Ovary (tissue), 9 donors: ENCODE measurements around the gene ELK1. TPM values are rescaled to one million over a fixed set of nuclear protein-coding genes. Genes with fewer than 3 reads are reported as not detected.

ENCODE experiments used
- DNase-seq, 5 donors: peaks; one replicate each; pipeline ENCODE4 v3.0.0-alpha.2; 2019 to 2020
- H3K27ac ChIP-seq, 2 donors: fragments of 200-600 bp; one replicate each; pipeline versions ENCODE4 v1.5.1 to v1.8.0; 2019 to 2022
- H3K27me3 ChIP-seq: fragments of 200-600 bp; one replicate; pipeline ENCODE4 v1.8.0; 2022
- H3K36me3 ChIP-seq: fragments of 200-600 bp; sonication (generic); one replicate; pipeline ENCODE4 v1.5.1; 2019
- H3K4me1 ChIP-seq: one replicate; pipeline ENCODE4 v1.8.1; 2013; ENCODE audit warnings: mild to moderate bottlenecking, moderate library complexity; ENCODE audit not compliant: insufficient read depth
- H3K4me3 ChIP-seq: fragments of 200-600 bp; sonication (generic); one replicate; pipeline ENCODE4 v1.5.1; 2017
- H3K9me3 ChIP-seq, 2 donors: fragments of 200-600 bp in 1 of 2; sonication (generic) in 1 of 2; one replicate each; pipeline versions ENCODE4 v1.5.1 to v1.8.1; 2013 to 2019; ENCODE audit warnings: mild to moderate bottlenecking in 1 of 2, moderate library complexity in 1 of 2
- CTCF ChIP-seq, 3 donors: fragments of 450-650 bp in 2 of 3; fragments of 200-600 bp in 1 of 3; IDR thresholded peaks; one replicate each; pipeline versions ENCODE4 v1.5.1 to v1.8.0; 2016 to 2022; ENCODE audit warnings: antibody characterized with exemption in 3 of 3, mild to moderate bottlenecking in 1 of 3
- EP300 ChIP-seq: sonication (generic); formaldehyde crosslinking; IDR thresholded peaks from one replicate; pipeline ENCODE4 v1.6.1; 2017; ENCODE audit warnings: antibody characterized with exemption
- POLR2A ChIP-seq: fragments of 450-650 bp; IDR thresholded peaks from one replicate; pipeline ENCODE4 v1.6.1; 2017; ENCODE audit warnings: antibody characterized with exemption, mild to moderate bottlenecking, moderate library complexity
- WGBS, 3 donors: extraction: QIAGEN DNeasy Blood & Tissue Kit in 1 of 3; methylation state at CpG; one replicate each; pipeline versions ENCODE4 v1.1.5 to v1.1.7; 2013 to 2017; 5-methylcytosine and 5-hydroxymethylcytosine counted together
- intact Hi-C, 4 donors: fragments of 100-400 bp; cut with DNase I; formaldehyde crosslinking; loops; one replicate each; pipeline versions ENCODE4 v1.11.0 to v1.15.1; 2022 to 2023
- polyA plus RNA-seq, 2 donors: library from polyadenylated mRNA; stranded (reverse); fragments of 200-250 nt in 1 of 2; fragments of 350-450 nt in 1 of 2; fragmentation: Illumina TruSeq in 1 of 2; extraction: RNeasy Lipid Tissue Mini Kit (QIAGEN cat#74804) in 1 of 2; gene quantifications; one replicate each; pipeline ENCODE4 v1.2.3, GENCODE V29; 2013 to 2014
- total RNA-seq, 7 donors: library from RNA; depleted of rRNA in 2 of 7; stranded (reverse); fragments of >200 nt in 2 of 7; fragmentation: NEBNext Ultra II Directional in 3 of 7; extraction: Animal tissue kit (Norgen Biotek cat#: 25700) in 3 of 7; gene quantifications; one replicate each; pipeline versions ENCODE4 v1.1.0 to v1.2.4, GENCODE V29; 2016 to 2023
- donor health status: DM: no; HTN: no; CAD: no; lungs with moderate emphysema.
- donor health status: DM: no; HTN: no; CAD: no.
- donor health status: Bipolar disorder and iron deficiency.
- donor health status: DM: yes; HTN: yes; CAD: no.
- donor health status: DM: no; HTN: no; CAD: no.
- donor health status: DM: yes; HTN: yes; CAD: no.

Gene ELK1
- total and polyA plus RNA-seq, 9 donors: 29.7 to 139 (median 73.0) TPM

- intact Hi-C loops: no loop called here
- no peak overlapping the region for H3K4me3 ChIP-seq
- WGBS, 3 donors: 55 to 72% (median 65%) methylated on average over 1 of the region's 1 CpG
- no peak overlapping the region for H3K27ac ChIP-seq
- TF ChIP-seq CTCF (IDR thresholded peaks at IDR 0.05): no peak
- TF ChIP-seq POLR2A: no peak
- no peaks in the 10 kb centered on the region for H3K9me3 ChIP-seq
- no peaks in the 10 kb centered on the region for H3K27me3 ChIP-seq
- no peaks in the 10 kb centered on the region for H3K36me3 ChIP-seq
- DNase-seq: no peak
- no peaks in the 10 kb centered on the region for H3K4me1 ChIP-seq
Measured at GRCh38 chrX:47628982-47629381, 21.4 kb downstream of the ELK1 start.

- H3K9me3 ChIP-seq: no peaks in the 10 kb centered on the region
- H3K4me1 ChIP-seq: no peaks in the 10 kb centered on the region
- intact Hi-C loops: no loop called here
- no peak for DNase-seq
- no peaks in the 10 kb centered on the region for H3K36me3 ChIP-seq
- H3K27ac ChIP-seq: no peak overlapping the region
- no peak overlapping the region for H3K4me3 ChIP-seq
- TF ChIP-seq POLR2A (no peak), CTCF (IDR thresholded peaks at IDR 0.05) (no peak), EP300 (no peak)
- no peaks in the 10 kb centered on the region for H3K27me3 ChIP-seq
- 78 to 96% (median 92%) methylated on average over 2 of the region's 2 CpGs for WGBS, 3 donors
Measured at GRCh38 chrX:47625365-47625764, 25.0 kb downstream of the ELK1 start.

GRCh38 chrX:47623540-47624027, 26.8 kb downstream of the ELK1 start:
- TF ChIP-seq EP300 (no peak), CTCF (IDR thresholded peaks at IDR 0.05) (no peak), POLR2A (no peak)
- DNase-seq: peak; percentile 41 to 75 (median 52)
- no peaks in the 10 kb centered on the region for H3K36me3 ChIP-seq
- no peak overlapping the region for H3K27ac ChIP-seq
- H3K27me3 ChIP-seq: no peaks in the 10 kb centered on the region
- intact Hi-C loops: no loop called here
- 37 to 46% (median 38%) methylated on average over 35 of the region's 35 CpGs for WGBS, 3 donors
- H3K9me3 ChIP-seq: no peaks in the 10 kb centered on the region
- no peak overlapping the region for H3K4me3 ChIP-seq
- H3K4me1 ChIP-seq: no peaks in the 10 kb centered on the region

- intact Hi-C loops: no loop called here
- no peak for TF ChIP-seq POLR2A
- TF ChIP-seq CTCF (IDR thresholded peaks at IDR 0.05): no peak
- no peak for TF ChIP-seq EP300
- DNase-seq: no peak
Measured at GRCh38 chrX:47621851-47622250, 28.5 kb downstream of the ELK1 start.

More at GRCh38 chrX:47621851-47622250, 28.5 kb downstream of the ELK1 start:
- Histone ChIP-seq H3K27me3 (no peaks in the 10 kb centered on the region), H3K36me3 (no peaks in the 10 kb centered on the region), H3K4me1 (no peaks in the 10 kb centered on the region), H3K27ac (no peak overlapping the region), H3K9me3 (no peaks in the 10 kb centered on the region), H3K4me3 (no peak overlapping the region)
- WGBS, 3 donors: 73 to 85% (median 82%) methylated on average over 6 of the region's 6 CpGs
